ENCODE measurements around the gene PLPP6.

- no peak for TF ChIP-seq CTCF (IDR thresholded peaks at IDR 0.05)
- TF ChIP-seq SIN3A (IDR thresholded peaks at IDR 0.05; ENCODE audit: borderline replicate concordance, insufficient read depth, low read depth, low read length), result no peak
- no peak for TF ChIP-seq POLR2AphosphoS5 (IDR thresholded peaks at IDR 0.05; ENCODE audit: low read depth, low read length)
- no peak for TF ChIP-seq TCF7L2 (IDR thresholded peaks at IDR 0.05; ENCODE audit: low read depth, low read length)
- TF ChIP-seq, protein P1, sequence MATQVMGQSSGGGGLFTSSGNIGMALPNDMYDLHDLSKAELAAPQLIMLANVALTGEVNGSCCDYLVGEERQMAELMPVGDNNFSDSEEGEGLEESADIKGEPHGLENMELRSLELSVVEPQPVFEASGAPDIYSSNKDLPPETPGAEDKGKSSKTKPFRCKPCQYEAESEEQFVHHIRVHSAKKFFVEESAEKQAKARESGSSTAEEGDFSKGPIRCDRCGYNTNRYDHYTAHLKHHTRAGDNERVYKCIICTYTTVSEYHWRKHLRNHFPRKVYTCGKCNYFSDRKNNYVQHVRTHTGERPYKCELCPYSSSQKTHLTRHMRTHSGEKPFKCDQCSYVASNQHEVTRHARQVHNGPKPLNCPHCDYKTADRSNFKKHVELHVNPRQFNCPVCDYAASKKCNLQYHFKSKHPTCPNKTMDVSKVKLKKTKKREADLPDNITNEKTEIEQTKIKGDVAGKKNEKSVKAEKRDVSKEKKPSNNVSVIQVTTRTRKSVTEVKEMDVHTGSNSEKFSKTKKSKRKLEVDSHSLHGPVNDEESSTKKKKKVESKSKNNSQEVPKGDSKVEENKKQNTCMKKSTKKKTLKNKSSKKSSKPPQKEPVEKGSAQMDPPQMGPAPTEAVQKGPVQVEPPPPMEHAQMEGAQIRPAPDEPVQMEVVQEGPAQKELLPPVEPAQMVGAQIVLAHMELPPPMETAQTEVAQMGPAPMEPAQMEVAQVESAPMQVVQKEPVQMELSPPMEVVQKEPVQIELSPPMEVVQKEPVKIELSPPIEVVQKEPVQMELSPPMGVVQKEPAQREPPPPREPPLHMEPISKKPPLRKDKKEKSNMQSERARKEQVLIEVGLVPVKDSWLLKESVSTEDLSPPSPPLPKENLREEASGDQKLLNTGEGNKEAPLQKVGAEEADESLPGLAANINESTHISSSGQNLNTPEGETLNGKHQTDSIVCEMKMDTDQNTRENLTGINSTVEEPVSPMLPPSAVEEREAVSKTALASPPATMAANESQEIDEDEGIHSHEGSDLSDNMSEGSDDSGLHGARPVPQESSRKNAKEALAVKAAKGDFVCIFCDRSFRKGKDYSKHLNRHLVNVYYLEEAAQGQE (IDR thresholded peaks at IDR 0.05; ENCODE audit: insufficient read depth in 1 of 2, low read depth in 2 of 2, low read length in 1 of 2), result no peak
Measured at GRCh38 chr9:4680173-4680525, 18.1 kb downstream of the PLPP6 start.
